Activated gamma-delta T cell treated with anti-CD3 and anti-CD28 coated beads, Interleukin-2, amount 50 U/mL, for 16 hours (primary cell): ENCODE measurements around the gene KLHL7.
"Not testable (repeated sequence)": the region's sequence is repeated elsewhere in the genome, so short reads cannot be mapped to it uniquely, and the experiment has no call there.

Source experiments
- DNase-seq: peaks from one replicate; pipeline ENCODE4 v3.0.0-alpha.2; 2020; ENCODE audit warnings: low read depth

Gene KLHL7

DNA sequence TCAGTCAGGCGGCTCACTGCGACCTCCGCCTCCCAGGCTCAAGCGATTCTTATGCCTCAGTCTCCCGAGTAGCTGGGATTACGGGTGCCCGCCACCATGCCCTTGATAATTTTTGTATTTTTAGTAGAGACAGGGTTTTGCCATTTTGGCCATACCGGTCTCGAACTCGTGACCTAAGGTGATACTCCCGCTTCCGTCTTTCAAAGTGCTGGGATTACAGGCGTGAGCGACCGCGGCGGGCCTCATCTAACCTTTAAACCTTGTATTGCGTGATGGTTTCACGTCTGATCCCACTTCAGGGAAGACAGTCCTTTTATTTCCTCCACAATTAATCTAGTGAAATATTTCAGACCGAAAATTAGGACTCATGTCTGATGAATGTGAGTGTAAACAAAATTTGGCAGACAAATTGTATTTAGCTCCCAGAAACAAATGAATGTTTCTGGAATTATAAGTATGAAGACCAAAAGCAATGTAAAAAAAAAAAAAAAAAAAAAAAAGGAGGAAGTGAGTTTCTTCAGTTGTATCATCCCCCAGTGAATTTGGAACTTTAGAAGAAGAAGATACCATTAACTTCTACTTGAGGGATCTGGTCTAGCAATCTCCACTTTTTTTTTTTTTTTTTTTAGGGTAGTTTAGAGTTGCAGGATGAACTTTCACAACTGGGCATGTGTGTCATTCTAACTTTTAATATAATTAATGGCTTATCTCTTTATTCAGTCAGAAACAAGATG is 77.9 kb downstream of the KLHL7 start:
- DNase-seq = no peak

DNA sequence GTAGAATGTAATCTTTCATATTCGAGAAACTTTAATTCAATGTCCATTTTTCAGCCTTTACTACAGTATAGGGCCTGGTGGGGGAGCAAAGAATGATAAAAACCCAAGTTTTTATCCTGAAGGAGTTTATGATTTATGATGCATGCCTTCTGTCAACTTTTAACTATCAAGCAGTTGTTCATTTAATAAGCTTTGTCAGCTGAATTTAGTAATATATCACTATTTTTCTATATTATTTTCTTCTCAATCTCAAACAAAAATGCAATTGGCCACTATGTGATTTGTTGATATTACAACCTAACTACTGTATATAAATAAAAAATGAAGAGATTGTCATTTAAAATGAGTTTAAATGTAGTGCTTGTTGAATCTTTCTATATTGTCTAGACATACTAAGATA is 78.7 kb downstream of the KLHL7 start:
- DNase-seq = no peak

DNA sequence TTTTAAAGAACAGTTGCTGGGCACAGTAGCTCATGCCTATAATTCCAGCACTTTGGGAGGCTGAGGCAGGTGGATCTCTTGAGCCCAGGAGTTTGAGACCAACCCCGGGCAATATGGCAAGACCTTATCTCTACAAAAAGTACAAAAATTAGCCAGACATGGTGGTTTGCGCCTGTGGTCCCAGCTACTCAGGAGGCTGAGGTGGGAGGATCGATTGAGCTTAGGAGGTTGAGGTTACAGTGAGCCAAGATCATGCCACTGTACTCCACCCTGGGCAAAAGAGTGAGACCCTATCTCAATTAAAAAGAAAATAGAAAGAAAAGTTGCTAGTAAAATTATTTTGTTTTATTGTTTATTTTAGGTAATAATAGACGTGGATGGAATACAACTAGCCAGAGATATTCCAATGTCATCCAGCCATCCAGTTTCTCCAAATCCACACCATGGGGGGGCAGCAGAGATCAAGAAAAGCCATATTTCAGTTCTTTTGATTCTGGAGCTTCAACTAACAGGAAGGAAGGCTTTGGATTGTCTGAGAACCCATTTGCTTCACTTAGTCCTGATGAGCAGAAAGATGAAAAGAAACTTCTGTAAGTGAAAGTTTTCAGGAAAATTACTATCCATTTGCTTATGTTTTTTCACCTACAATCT is 79.2 kb downstream of the KLHL7 start:
- no peak for DNase-seq

DNA sequence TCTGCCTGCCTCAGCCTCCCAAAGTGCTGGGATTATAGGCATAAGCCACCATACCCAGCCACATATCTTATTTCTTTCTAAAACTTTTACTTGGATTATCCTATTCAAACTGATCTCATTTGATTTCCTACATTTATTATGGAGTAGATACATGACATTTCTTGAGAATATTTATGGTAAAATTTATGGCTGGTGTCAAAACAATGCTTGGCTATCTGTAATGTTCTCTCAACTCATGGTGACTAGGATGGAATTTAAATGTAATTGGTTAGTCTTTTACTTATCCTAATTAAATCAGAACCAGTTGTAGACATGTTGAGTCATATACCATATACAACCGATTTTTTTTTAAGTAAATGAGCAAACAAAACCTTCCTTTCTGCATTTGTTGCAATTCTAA is 80.4 kb downstream of the KLHL7 start:
- DNase-seq = no peak

DNA sequence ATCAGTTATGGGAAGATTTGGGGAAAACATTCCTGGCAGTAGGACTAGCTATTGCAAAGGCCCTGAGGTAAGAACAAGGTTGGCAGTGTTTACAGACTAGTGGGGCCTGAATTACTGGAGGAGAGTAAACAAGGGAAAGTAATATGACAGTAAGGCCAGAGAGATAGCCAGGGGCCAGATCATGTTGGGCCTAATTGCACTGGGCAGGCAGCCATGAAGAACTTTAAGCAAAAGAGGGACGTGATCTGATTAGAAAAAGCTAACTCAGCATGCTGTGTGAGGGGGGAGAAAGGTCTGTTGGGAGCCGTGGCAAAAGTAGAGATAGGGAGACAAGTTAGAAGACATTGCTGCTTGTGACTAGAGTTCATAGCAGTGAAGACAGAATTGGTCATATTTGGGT is 85.4 kb downstream of the KLHL7 start:
- DNase-seq = no peak

DNA sequence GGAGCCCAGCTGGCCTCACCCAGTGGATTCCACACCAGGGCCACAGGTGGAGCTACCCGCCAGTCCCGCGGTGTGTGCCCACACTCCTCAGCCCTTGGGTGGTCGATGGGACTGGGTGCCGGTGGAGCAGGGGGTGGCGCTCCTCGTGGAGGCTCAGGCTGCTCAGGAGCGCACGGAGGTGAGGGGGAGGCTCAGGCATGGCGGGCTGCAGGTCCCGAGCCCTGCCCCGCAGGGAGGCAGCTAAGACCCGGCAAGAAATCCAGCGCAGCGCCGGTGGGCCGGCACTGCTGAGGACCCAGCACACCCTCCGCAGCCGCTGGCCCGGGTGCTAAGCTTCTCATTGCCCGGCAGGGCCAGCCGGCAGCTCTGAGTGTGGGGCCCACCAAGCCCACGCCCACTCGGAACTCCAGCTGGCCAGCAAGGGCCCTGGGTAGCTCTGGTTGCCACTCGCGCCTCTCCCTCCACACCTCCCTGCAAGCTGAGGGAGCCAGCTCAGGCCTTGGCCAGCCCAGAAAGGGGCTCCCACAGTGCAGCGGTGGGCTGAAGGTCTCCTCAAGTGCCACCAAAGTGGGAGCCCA is 88.2 kb downstream of the KLHL7 start:
- not testable (repeated sequence) for DNase-seq

DNA sequence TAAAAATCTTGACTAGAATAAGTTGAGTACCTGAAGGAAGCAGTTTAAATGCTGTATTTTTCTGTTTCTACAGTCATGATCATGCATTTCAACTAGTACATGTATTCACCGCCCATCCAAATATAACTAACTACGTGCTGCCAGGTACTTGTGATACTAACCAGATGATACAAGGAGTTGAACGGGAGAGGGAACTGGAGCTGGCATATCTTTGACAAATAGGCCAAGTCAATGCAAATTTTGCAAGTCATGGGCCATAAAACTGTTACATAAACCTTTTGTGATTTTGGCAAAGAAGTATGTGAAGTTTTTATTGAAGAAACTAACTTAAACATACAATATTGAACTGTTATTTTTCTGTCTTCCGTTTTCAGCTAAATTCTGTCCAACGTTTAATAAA is 90.7 kb downstream of the KLHL7 start:
- DNase-seq = no peak

DNA sequence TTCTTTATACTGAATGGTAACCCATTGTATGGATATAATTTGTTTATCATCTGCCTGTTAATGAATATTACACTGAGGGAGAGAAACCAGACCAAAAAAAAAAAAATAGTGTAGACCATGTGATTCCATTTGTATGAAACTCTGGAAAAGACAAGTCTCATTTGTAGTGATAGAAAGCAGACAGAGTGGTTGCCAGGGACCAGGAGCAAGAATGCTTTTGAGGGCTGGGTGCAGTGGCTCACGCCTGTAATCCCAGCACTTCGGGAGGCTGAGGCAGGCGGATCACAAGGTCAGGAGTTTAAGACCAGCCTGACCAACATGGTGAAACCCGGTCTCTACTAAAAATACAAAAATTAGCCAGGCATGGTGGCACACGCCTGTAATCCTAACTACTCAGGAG is 92.2 kb downstream of the KLHL7 start:
- DNase-seq = not testable (repeated sequence)

DNA sequence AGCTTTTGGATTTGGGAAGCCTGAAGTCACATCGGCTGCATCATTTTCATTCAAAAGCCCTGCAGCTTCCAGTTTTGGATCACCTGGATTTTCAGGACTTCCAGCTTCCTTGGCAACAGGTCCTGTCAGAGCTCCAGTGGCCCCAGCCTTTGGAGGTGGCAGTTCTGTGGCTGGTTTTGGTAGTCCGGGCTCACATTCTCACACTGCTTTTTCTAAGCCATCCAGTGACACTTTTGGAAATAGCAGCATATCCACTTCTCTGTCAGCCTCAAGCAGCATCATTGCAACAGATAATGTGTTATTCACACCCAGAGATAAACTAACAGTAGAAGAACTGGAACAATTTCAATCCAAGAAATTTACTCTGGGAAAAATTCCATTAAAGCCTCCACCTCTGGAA is 94.7 kb downstream of the KLHL7 start:
- no peak for DNase-seq

DNA sequence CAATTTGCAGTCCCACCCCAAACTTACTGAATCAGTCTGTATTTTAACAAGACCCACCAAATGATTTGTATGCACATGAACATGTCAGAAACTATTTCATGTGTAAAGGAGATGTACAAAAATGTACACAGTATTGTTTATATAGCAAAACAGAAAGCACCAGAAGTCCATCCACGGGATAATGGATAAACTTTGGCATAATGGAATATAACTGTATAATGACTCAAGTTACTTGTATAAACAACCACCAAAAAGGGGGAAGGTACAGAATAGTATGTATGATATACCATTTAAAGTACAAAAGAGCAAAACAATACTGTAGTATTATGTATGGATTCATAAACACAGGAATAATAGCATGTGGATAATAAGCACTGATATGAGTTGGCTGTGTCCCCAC is 98.7 kb downstream of the KLHL7 start:
- DNase-seq = no peak

DNA sequence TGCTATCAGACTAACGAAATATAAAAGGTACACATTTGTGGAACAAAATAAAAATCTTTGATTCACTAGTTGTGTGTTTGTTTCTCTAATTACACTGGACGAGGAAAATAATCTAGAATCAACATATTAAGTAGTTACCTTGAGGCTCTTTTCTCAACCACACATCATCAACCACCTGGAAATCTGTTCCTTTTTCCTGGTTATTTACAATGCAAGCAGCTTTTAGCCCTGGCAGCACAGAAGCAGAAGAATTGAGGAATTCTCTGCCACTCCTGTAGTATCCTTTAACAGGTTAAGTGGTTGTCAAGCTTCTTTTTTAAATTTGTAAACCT is 100.0 kb downstream of the KLHL7 start:
- DNase-seq = no peak

DNA sequence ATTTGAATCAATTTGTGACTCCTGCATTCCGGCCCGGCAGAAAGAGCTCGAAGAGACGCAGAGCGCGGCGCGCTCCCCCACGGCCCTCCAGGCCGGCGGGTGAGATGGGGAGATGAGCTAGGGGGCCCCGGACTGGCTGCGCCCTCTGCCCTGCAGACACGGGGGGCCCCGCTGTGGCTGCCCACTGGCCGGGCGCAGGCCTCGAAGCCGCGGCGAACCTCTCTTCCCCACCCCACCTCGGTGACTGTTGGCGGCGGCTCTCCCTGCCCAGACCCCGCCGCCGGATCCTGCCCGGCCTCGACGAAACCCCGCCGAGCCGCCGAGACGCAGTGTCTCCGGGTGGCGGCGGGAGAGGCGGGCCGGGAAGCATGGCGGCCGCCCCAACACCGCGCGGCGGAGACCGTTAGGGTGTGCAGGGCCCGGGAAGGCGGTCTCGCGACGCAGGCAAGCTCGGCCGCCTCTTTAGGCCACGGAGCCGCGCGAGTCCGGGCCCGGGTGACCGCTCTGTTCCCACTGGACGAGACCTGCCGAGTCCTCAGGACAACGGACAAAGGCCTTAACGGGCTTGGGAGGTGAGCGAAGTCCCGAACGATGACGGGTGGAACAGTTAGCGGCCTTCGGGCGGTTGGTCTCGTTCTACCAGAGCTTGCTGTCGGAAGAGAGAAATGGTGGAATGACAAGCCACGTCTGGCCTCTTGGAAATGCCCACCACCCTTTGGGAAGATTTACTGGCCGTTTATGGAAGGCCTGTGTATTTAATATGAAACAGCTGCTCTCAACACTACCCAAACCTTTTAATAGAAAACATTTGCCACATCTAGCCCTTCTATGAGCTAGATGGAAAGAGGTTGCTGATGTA is 100.6 kb downstream of the KLHL7 start:
- no peak for DNase-seq

DNA sequence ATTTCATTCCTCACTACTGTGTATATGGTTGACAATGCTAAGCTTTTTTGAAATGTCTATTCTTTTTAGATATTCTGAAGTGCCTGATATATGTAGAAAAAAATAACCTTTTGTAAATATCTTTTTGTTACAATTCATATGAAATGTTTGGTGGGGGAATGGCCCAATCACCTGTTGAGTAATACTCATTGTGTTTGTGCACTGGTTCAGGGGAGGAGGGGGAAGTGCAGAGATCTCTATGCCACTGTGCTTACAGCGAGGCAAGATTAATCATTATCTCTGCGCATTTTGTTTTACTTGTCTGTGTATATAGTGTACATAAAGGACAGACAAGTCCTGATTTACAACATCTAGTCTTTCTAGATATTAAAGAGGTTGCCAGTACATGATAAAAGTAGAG is 101.4 kb downstream of the KLHL7 start:
- DNase-seq = no peak

DNA sequence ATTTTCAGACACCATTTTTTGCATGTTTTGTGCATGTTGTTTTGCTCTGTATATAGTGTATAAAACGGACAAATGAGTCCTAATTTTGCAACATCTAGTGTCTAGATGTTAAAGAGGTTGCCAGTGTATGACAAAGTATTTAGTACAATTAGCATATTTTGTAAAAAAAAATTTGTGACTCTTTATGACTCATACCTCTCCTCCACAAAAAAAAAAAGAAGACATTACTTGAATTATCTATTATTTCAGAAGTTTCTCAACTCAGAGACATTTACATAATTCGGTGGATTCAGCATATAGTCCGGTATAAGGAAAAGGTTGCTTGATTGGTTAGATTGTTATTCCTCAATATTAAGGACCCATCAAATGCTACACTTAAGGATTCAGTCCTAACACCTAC is 102.3 kb downstream of the KLHL7 start:
- DNase-seq = no peak

DNA sequence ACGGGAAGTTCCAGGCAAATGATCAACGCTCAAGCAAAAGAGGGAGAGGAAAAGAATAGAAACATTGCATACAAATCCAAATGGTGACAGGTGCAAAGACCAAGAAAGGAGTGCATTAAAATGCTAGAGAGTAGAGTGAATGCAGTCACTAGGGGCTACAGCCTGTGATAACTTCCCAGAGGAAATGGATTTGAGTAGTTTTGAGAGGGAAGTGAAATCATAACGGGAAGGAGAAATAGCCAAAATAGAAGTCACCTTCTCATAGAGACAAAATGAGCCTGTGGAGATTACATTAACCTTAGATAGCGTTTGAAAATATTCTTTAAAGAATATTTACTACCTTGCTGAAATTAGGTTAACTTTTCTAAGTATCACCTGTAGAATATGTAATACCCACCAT is 102.7 kb downstream of the KLHL7 start:
- no peak for DNase-seq

DNA sequence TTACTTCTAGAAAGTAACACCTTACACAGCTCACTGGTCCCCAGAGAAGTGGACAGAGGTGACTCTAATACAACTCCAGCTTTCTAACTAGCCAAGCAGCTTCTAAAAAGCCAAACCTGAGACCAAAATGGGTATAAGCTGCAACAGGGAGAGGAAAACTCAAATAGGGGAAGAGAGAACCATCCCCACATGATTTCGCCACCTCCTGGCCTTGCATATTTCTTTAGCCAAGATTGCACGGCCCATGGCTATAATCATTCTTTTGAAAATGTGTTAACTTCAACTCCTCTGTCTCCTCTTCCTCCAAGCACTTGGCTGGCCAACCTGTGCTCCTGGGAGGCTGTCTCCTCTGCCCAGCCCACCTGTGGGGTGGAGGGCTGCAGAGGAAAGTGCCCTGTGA is 104.9 kb downstream of the KLHL7 start:
- no peak for DNase-seq

DNA sequence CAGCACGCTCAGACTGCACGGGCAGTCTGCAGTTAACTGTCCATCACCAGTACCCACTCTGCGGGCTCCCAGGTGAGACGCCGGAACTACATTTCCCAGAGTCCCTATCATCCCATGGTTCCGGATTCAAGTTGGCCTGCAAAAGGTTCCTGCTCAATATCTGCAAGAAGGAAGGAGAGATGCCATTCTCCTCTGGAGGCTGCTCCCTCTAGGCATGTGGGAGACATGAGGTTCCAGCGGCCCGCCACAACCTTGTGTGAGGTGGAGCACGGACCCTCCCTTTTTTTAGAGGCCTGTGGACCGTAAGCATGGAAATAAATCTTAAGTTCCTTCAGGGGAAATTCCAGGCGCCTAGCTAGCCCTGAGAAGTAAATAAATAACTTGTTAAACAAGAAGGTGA is 106.0 kb downstream of the KLHL7 start:
- DNase-seq = no peak

DNA sequence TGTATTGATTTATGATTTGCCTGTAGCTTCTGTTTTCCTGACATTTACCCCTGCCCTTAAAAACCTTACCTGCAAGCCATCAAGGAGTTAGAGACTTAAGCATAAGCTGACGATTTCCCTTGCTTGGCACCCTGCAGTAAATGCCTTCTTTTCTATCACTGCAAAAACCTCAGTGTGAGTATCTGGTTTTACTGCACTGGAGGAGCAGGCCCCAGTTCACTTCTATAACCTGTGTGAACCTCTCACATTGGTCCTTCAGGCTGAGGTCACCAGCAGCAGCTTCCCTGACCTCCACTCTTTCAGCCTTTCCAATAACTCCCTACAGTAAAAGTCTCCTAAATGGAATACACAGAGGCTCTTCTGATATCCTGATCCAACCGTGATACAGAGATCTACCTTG is 106.8 kb downstream of the KLHL7 start:
- DNase-seq = no peak

DNA sequence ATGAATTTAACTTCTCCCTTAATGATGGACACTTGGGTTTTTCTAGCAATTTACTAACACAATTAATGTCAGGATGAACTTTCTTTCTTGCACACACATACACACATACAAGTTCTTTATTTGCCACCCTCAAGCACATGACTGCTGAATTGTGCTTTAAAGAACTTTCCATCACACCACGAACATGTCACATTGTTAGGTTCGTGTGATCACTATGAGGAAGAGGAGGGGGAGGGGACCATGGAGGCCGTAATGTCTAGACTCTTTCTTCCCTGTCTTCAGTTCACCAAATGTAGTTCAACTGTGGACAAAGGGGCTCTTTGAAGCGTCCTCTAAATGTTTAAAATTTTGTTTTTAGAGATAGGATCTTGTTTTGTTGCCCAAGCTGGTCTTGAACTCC is 107.3 kb downstream of the KLHL7 start:
- DNase-seq = no peak

DNA sequence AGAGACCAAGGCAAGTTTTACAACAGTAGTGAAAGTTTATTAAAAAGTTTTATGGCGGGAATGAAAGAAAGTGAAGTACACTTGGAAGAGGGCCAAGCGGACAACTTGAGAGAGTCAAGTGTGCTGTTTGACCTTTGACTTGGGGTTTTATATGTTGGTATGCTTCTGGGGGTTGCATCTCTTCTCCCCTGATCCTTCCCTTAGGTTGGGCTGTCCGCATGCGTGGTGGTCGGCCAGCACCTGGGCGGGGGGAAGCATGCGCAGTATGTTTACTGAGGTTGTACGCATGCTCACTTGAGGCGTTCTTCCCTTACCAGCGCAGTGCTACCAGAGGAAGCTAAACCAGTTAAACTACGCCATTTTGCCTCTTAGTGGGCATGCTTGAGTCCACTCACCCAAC is 108.2 kb downstream of the KLHL7 start:
- no peak for DNase-seq

DNA sequence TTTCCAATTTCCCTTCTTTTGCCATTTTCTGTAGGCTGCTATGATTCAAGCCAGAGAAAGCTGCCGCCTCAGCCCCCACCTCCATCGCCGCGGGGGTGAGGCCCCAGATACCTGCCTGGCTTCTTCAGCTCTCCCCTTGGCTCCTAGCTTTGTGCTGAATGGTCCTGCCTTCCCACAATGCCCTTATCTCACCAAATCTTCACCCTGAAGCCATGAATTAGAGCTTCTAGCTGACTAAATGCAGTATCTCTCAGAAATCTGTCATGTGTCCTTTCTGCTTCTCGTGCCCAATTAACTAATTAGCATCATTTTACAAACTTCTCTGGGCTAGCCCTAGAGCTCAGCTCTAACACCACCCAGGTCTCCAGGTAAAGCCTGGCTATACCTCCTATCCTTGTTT is 108.8 kb downstream of the KLHL7 start:
- no peak for DNase-seq

DNA sequence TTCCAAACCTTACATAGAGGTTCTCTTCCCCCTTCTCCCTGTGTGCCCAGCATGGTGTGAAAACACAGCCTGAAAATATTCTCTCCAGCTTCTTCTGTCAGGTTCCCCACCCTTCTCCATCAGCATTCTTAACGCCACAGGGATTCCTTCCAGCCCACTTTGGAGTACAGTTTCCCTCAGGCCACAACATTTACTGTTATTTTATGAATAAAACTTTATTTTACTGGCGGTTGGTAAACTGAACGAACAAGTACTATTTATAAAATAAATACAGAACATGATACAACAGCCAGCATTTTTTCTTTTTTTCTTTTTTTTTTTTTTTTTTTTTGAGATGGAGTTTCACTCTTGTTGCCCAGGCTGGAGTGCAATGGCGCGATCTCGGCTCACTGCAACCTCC is 109.4 kb downstream of the KLHL7 start:
- no peak for DNase-seq

DNA sequence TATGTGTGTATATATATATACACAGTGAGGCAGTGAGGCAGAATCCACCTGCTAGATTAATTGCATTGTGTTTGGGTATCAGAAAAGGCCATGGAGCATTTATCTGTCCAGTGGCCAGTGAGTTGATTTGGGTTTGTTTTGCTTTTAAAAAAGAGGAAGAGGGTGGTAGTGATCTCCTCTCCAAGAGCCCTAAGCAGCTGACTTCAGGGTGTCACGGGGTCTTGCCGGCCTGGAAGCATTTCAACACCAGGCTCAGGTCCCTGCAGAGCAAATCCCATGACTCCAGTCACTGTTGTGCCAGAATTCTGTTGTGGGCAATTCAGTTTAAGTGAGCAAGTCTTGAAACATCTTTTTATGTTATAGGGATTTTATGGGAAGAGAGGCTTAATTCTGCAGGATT is 110.4 kb downstream of the KLHL7 start:
- no peak for DNase-seq
